K562 (cell line): ENCODE data around the gene TBC1D25. TPM values are rescaled to one million over a fixed set of nuclear protein-coding genes. Genes with fewer than 3 reads are reported as not detected.
A peak's percentile ranks its signal among the peaks of the same experiment; 100 is the strongest.

ENCODE experiments used
- ATAC-seq: fragments of 200-7000 bp; cut with Tn5 transposase; 3 replicates; pipeline ENCODE4 v1.9.1; 2020; ENCODE audit warnings: moderate library complexity
- BruUV-seq: library from RNA; stranded (reverse); fragments of 400-500 nt; replicated peaks from 2 replicates; lab custom pipeline; 2021; lab: Mats Ljungman, UMichigan
- CTCF ChIA-PET: fragments of 300-600 bp; formaldehyde crosslinking; extraction: SDS; loops from one replicate; lab custom pipeline; 2021; ENCODE audit warnings: low intra/inter-chr PET ratio; lab: Yijun Ruan, JAX
- POLR2A ChIA-PET: fragments of 300-600, 350-650 bp; sonication (Branson Sonifier 250); formaldehyde crosslinking; extraction: SDS; loops from one replicate; lab custom pipeline; 2021; ENCODE audit warnings: antibody characterized with exemption, inconsistent platforms; lab: Yijun Ruan, JAX
- DNase-seq, 4 experiments: peaks; one replicate each; pipeline versions ENCODE4 v3.0.0 to v3.0.0-alpha.2; 2011 to 2018; ENCODE audit warnings: low spot score in 3 of 4, mixed read lengths in 3 of 4; ENCODE audit errors: extremely low read depth in 1 of 4
- FAIRE-seq: peaks from 2 replicates; lab custom pipeline; 2011; peaks lifted over from hg19 to GRCh38; lab: Jason Lieb, UNC
- H2AFZ ChIP-seq: 2 replicates; pipeline ENCODE4 v1.6.0; 2011; ENCODE audit warnings: low read depth, low read length, control low read depth, inconsistent platforms
- H3K27ac ChIP-seq: fragments of 200-600 bp; 3 replicates; pipeline ENCODE4 v1.8.0; 2011; ENCODE audit warnings: low read depth, mild to moderate bottlenecking, control low read depth, inconsistent platforms, low read length, moderate library complexity, mixed read lengths; ENCODE audit errors: extremely low read depth
- H3K27me3 ChIP-seq, 2 experiments: fragments of 300-600 bp in 1 of 2; 2 replicates in 1 of 2; 3 replicates in 1 of 2; pipeline versions ENCODE4 v1.6.0 to v1.8.0; 2011; ENCODE audit warnings: inconsistent platforms in 2 of 2, low read length in 2 of 2, mild to moderate bottlenecking in 1 of 2, mixed read lengths in 1 of 2, moderate library complexity in 1 of 2; ENCODE audit not compliant: control insufficient read depth in 2 of 2, insufficient read depth in 2 of 2
- H3K36me3 ChIP-seq: fragments of 300-600 bp; 3 replicates; pipeline ENCODE4 v1.8.0; 2011; ENCODE audit warnings: mild to moderate bottlenecking, low read length, inconsistent platforms; ENCODE audit not compliant: control insufficient read depth, insufficient read depth
- H3K4me1 ChIP-seq, 2 experiments: fragments of 200-600 bp in 1 of 2; replicated peaks in 1 of 2; 2 replicates in 1 of 2; 3 replicates in 1 of 2; pipeline versions ENCODE4 v1.5.1 to v1.8.0; 2011; ENCODE audit warnings: inconsistent platforms in 2 of 2, low read length in 2 of 2, mild to moderate bottlenecking in 1 of 2, mixed read lengths in 1 of 2, moderate library complexity in 1 of 2; ENCODE audit not compliant: control insufficient read depth in 2 of 2, insufficient read depth in 2 of 2
- H3K4me2 ChIP-seq: 2 replicates; pipeline ENCODE4 v1.6.1; 2011; ENCODE audit warnings: low read length, control low read depth, inconsistent platforms, mixed read lengths; ENCODE audit not compliant: insufficient read depth
- H3K4me3 ChIP-seq: fragments of 200-600 bp; sonication (generic), shearing (Covaris generic); 2 replicates; pipeline ENCODE4 v1.5.1; 2016; ENCODE audit warnings: control low read depth, inconsistent platforms
- H3K79me2 ChIP-seq: fragments of 200-600 bp; 3 replicates; pipeline ENCODE4 v1.8.0; 2011; ENCODE audit warnings: low read length, inconsistent platforms; ENCODE audit not compliant: control insufficient read depth, insufficient read depth
- H3K9ac ChIP-seq, 2 experiments: 2 replicates each; pipeline versions ENCODE4 v1.6.0 to v1.6.1; 2011; ENCODE audit warnings: low read depth in 2 of 2, low read length in 2 of 2, control low read depth in 1 of 2, inconsistent platforms in 1 of 2, mild to moderate bottlenecking in 1 of 2, mixed read lengths in 1 of 2; ENCODE audit not compliant: insufficient read depth in 1 of 2
- H3K9me1 ChIP-seq: one replicate; pipeline ENCODE4 v1.6.0; 2011; ENCODE audit warnings: inconsistent platforms, mild to moderate bottlenecking, low read length, moderate library complexity; ENCODE audit not compliant: control insufficient read depth, insufficient read depth
- H3K9me3 ChIP-seq: replicated peaks from 2 replicates; pipeline ENCODE4 v1.5.1; 2011; ENCODE audit warnings: low read depth, low read length, inconsistent platforms; ENCODE audit not compliant: control insufficient read depth, insufficient read depth
- H4K20me1 ChIP-seq: replicated peaks from 2 replicates; pipeline ENCODE4 v1.6.1; 2011; ENCODE audit warnings: low read length, inconsistent platforms, mixed read lengths; ENCODE audit not compliant: control insufficient read depth, insufficient read depth
- BMI1 ChIP-seq: fragments of 150-350 bp; IDR thresholded peaks from 2 replicates; pipeline ENCODE4 v1.6.1; 2014; ENCODE audit warnings: low read length
- BRF1 ChIP-seq: IDR thresholded peaks from 3 replicates; pipeline ENCODE4 v1.6.1; 2011; ENCODE audit warnings: borderline replicate concordance, mild to moderate bottlenecking; ENCODE audit not compliant: insufficient read length; ENCODE audit errors: extremely low read depth
- GABPB2 ChIP-seq: fragments of 250-450 bp; sonication (Bioruptor Pico); conservative IDR thresholded peaks from 2 replicates; pipeline ENCODE4 v1.5.1; 2021; ENCODE audit warnings: mild to moderate bottlenecking
- GATAD2B ChIP-seq: fragments of 450-650 bp; IDR thresholded peaks from 2 replicates; pipeline ENCODE4 v1.6.1; 2017; ENCODE audit warnings: mild to moderate bottlenecking, borderline replicate concordance
- HNRNPK ChIP-seq: fragments of 200-400 bp; formaldehyde crosslinking; IDR thresholded peaks from one replicate; pipeline ENCODE4 v1.6.1; 2018; ENCODE audit warnings: mild to moderate bottlenecking, low read depth, low read length; ENCODE audit not compliant: poor library complexity, severe bottlenecking
- MCM5 ChIP-seq: fragments of 450-650 bp; IDR thresholded peaks from 2 replicates; pipeline ENCODE4 v1.6.1; 2016; ENCODE audit warnings: low read depth
- MECOM ChIP-seq: fragments of 250-450 bp; sonication (Bioruptor Pico); IDR thresholded peaks from 2 replicates; pipeline ENCODE4 v1.8.0; 2022; ENCODE audit warnings: inconsistent platforms
- PPARD ChIP-seq: fragments of 250-450 bp; sonication (Bioruptor Pico); IDR thresholded peaks from 2 replicates; pipeline ENCODE4 v1.8.0; 2022; ENCODE audit warnings: inconsistent platforms, mild to moderate bottlenecking, moderate library complexity
- SMARCE1 ChIP-seq: fragments of 450-650 bp; IDR thresholded peaks from 2 replicates; pipeline ENCODE4 v1.7.1; 2016; ENCODE audit warnings: mild to moderate bottlenecking
- SREBF2 ChIP-seq: sonication (generic); formaldehyde crosslinking; IDR thresholded peaks from 2 replicates; pipeline ENCODE4 v1.4.0; 2020; ENCODE audit warnings: mild to moderate bottlenecking, missing genetic modification reagents
- TEAD1 ChIP-seq, 2 experiments: fragments of 450-650 bp in 1 of 2; sonication (generic) in 1 of 2; formaldehyde crosslinking; IDR thresholded peaks; 2 replicates each; pipeline versions ENCODE4 v1.4.0 to v1.8.0; 2020 to 2022; ENCODE audit warnings: mild to moderate bottlenecking in 2 of 2, missing genetic modification reagents in 1 of 2
- TFAM ChIP-seq: fragments of 250-450 bp; sonication (Bioruptor Pico); conservative IDR thresholded peaks from 2 replicates; pipeline ENCODE4 v1.5.0; 2021; ENCODE audit warnings: mild to moderate bottlenecking, moderate library complexity
- XRCC5 ChIP-seq: fragments of 200-400 bp; formaldehyde crosslinking; IDR thresholded peaks from 2 replicates; pipeline ENCODE4 v1.6.1; 2017; ENCODE audit warnings: low read depth, mild to moderate bottlenecking, low read length
- ZNF316 ChIP-seq: fragments of 450-650 bp; IDR thresholded peaks from 2 replicates; pipeline ENCODE4 v1.6.1; 2016
- WGBS: fragments of 100-300 bp; shearing (Covaris generic); methylation state at CpG from one replicate; pipeline ENCODE4 v1.1.6; 2016; ENCODE audit warnings: low coverage, mixed read lengths; ENCODE audit not compliant: insufficient coverage; ENCODE audit errors: missing lambda C conversion rate; 5-methylcytosine and 5-hydroxymethylcytosine counted together
- in situ Hi-C: fragments of 300-500 bp; cut with MboI; formaldehyde crosslinking; loops from 4 replicates; pipeline ENCODE4 v1.15.0; 2018; ENCODE audit warnings: inconsistent platforms, mixed read lengths
- intact Hi-C: fragments of 100-400 bp; cut with micrococcal nuclease; formaldehyde crosslinking; loops from 2 replicates; pipeline ENCODE4 v1.14.2; 2022
- polyA plus RNA-seq, 8 experiments: library from polyadenylated mRNA; depleted of rRNA in 4 of 8; stranded (reverse) in 5 of 8; unstranded in 3 of 8; fragments of >200 nt; fragmentation: Nextera tagmentation in 2 of 8; fragmentation: Illumina TruSeq in 1 of 8; extraction: Ambion mirVana in 2 of 8; extraction: Trizol in 1 of 8; gene quantifications; 2 replicates each; pipeline versions ENCODE4 v1.2.1 to v1.2.3, GENCODE V29; 2011 to 2014; ENCODE audit warnings: inconsistent platforms in 1 of 8, missing spikeins in 1 of 8
- total RNA-seq, 7 experiments: library from RNA; depleted of rRNA in 6 of 7; stranded (reverse); fragments of >200 nt in 6 of 7; fragmentation: Illumina TruSeq in 2 of 7; extraction: Trizol in 2 of 7; gene quantifications; 2 replicates each; pipeline versions ENCODE4 v1.2.1 to v1.2.3, GENCODE V29; 2011 to 2021; ENCODE audit warnings: low replicate concordance in 1 of 7
- TF ChIP-seq, protein P1 (sequence below): fragments of 250-450 bp; sonication (Bioruptor Pico); IDR thresholded peaks from 2 replicates; pipeline ENCODE4 v1.4.0; 2020; ENCODE audit warnings: mild to moderate bottlenecking, moderate library complexity, borderline replicate concordance
- TF ChIP-seq, protein P2 (sequence below): sonication (generic); formaldehyde crosslinking; IDR thresholded peaks from 2 replicates; pipeline ENCODE4 v1.8.1; 2023; ENCODE audit warnings: mild to moderate bottlenecking, missing genetic modification reagents
- TF ChIP-seq, protein P3 (sequence below): IDR thresholded peaks from 3 replicates; pipeline ENCODE4 v1.6.1; 2011; ENCODE audit warnings: borderline replicate concordance, mild to moderate bottlenecking, moderate library complexity; ENCODE audit not compliant: insufficient read length; ENCODE audit errors: extremely low read depth

Gene TBC1D25
- total and polyA plus RNA-seq, 9 of the 15 experiments (the other 6 are each of a cell fraction or from before 2014, with no cell fraction given), result 0.62 to 10.6 (median 3.9) TPM

DNA sequence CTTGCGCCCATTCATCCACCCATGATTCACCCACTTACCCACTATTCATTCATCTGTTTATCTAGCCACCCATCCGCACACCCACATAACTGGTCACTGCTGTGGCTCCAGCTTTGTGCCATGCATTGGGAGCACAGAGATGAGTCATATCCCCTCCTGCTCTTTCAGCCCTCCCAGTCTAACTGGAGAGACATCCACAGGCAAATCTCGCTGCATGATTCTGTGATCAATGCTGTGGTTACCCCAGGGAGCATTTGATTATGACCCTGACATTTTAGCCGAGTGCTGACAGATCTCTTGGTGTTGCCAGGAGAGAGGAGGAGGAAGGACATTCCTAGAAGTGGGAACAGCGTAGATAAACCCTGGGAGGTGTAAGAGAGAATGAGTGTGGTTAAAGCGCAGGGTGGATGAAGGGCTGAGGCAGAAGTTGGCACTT is 41.1 kb upstream of the TBC1D25 start:
- no peak for FAIRE-seq
- no peak for ATAC-seq
- H3K9me1 ChIP-seq, result no peaks in the 10 kb centered on the region
- no TSS peak for BruUV-seq
- peak in 1 of 4 experiments; percentile 38 for DNase-seq
- no peak overlapping the region for H2AFZ ChIP-seq
- no peak overlapping the region for H3K4me2 ChIP-seq
- H3K4me3 ChIP-seq, result no peak overlapping the region
- H3K9ac ChIP-seq, result peak overlapping the region in 1 of 2 experiments; percentile 26; a peak in 1 of 4 replicates
- no peaks in the 10 kb centered on the region for H3K36me3 ChIP-seq
- H3K79me2 ChIP-seq, result no peaks in the 10 kb centered on the region
- peaks cover 6 to 8% of the 10 kb centered on the region in 2 experiments; a peak in 4 of 5 replicates for H3K4me1 ChIP-seq
- WGBS, result 9% methylated on average over 6 of the region's 6 CpGs
- no peak overlapping the region for H3K27ac ChIP-seq
- POLR2A ChIA-PET, result interaction anchor here (1.0 kb wide), 1 partner anchor 11 kb away, joined by 4 read pairs; no protein-coding TSS in a partner anchor
- no peaks in the 10 kb centered on the region for H3K27me3 ChIP-seq
- H3K9me3 ChIP-seq, result no peaks in the 10 kb centered on the region
- intact Hi-C loops, result loop anchor here (10.0 kb wide), 1 partner anchor 664 kb away; the partner anchor contains the start of gene ZNF81
- CTCF ChIA-PET, result no interaction called here
- H4K20me1 ChIP-seq, result no peaks in the 10 kb centered on the region
- in situ Hi-C loops, result loop anchor here (25.0 kb wide), 1 partner anchor 636 kb away; no protein-coding TSS in a partner anchor
- TF ChIP-seq MECOM (CRISPR knock-in tag) (no peak), HNRNPK (no peak), BMI1 (no peak), PPARD (CRISPR knock-in tag) (no peak), SREBF2 (no peak), ZNF316 (no peak), BRF1 (no peak), GABPB2 (no peak), TEAD1 (CRISPR knock-in tag; IDR thresholded peaks at IDR 0.05) (no peak), GATAD2B (no peak), SMARCE1 (peak; percentile 49; the same call in 1 of the 2 replicates), TFAM (CRISPR knock-in tag) (no peak), XRCC5 (no peak), MCM5 (no peak)
- TF ChIP-seq, protein P1, sequence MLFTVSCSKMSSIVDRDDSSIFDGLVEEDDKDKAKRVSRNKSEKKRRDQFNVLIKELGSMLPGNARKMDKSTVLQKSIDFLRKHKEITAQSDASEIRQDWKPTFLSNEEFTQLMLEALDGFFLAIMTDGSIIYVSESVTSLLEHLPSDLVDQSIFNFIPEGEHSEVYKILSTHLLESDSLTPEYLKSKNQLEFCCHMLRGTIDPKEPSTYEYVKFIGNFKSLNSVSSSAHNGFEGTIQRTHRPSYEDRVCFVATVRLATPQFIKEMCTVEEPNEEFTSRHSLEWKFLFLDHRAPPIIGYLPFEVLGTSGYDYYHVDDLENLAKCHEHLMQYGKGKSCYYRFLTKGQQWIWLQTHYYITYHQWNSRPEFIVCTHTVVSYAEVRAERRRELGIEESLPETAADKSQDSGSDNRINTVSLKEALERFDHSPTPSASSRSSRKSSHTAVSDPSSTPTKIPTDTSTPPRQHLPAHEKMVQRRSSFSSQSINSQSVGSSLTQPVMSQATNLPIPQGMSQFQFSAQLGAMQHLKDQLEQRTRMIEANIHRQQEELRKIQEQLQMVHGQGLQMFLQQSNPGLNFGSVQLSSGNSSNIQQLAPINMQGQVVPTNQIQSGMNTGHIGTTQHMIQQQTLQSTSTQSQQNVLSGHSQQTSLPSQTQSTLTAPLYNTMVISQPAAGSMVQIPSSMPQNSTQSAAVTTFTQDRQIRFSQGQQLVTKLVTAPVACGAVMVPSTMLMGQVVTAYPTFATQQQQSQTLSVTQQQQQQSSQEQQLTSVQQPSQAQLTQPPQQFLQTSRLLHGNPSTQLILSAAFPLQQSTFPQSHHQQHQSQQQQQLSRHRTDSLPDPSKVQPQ (CRISPR knock-in tag), result no peak
- TF ChIP-seq, protein P2, sequence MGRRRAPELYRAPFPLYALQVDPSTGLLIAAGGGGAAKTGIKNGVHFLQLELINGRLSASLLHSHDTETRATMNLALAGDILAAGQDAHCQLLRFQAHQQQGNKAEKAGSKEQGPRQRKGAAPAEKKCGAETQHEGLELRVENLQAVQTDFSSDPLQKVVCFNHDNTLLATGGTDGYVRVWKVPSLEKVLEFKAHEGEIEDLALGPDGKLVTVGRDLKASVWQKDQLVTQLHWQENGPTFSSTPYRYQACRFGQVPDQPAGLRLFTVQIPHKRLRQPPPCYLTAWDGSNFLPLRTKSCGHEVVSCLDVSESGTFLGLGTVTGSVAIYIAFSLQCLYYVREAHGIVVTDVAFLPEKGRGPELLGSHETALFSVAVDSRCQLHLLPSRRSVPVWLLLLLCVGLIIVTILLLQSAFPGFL (CRISPR knock-in tag), result no peak
- TF ChIP-seq, protein P3, sequence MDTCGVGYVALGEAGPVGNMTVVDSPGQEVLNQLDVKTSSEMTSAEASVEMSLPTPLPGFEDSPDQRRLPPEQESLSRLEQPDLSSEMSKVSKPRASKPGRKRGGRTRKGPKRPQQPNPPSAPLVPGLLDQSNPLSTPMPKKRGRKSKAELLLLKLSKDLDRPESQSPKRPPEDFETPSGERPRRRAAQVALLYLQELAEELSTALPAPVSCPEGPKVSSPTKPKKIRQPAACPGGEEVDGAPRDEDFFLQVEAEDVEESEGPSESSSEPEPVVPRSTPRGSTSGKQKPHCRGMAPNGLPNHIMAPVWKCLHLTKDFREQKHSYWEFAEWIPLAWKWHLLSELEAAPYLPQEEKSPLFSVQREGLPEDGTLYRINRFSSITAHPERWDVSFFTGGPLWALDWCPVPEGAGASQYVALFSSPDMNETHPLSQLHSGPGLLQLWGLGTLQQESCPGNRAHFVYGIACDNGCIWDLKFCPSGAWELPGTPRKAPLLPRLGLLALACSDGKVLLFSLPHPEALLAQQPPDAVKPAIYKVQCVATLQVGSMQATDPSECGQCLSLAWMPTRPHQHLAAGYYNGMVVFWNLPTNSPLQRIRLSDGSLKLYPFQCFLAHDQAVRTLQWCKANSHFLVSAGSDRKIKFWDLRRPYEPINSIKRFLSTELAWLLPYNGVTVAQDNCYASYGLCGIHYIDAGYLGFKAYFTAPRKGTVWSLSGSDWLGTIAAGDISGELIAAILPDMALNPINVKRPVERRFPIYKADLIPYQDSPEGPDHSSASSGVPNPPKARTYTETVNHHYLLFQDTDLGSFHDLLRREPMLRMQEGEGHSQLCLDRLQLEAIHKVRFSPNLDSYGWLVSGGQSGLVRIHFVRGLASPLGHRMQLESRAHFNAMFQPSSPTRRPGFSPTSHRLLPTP, result no peak
